Fibroblast of skin of right biceps (primary cell): ENCODE results near the gene PWWP2B.
"Not testable (repeated sequence)": the region's sequence is repeated elsewhere in the genome, so short reads cannot be mapped to it uniquely, and the experiment has no call there.

Source experiments
- DNase-seq: peaks from one replicate; pipeline ENCODE4 v3.0.0-alpha.2; 2013

PWWP2B gene

GRCh38 chr10:132420981-132421846 lies 24.2 kb downstream of the PWWP2B start:
- DNase-seq, result peak; percentile 68

- no peak for DNase-seq
Measured at GRCh38 chr10:132421847-132422751, 25.1 kb downstream of the PWWP2B start.

DNA sequence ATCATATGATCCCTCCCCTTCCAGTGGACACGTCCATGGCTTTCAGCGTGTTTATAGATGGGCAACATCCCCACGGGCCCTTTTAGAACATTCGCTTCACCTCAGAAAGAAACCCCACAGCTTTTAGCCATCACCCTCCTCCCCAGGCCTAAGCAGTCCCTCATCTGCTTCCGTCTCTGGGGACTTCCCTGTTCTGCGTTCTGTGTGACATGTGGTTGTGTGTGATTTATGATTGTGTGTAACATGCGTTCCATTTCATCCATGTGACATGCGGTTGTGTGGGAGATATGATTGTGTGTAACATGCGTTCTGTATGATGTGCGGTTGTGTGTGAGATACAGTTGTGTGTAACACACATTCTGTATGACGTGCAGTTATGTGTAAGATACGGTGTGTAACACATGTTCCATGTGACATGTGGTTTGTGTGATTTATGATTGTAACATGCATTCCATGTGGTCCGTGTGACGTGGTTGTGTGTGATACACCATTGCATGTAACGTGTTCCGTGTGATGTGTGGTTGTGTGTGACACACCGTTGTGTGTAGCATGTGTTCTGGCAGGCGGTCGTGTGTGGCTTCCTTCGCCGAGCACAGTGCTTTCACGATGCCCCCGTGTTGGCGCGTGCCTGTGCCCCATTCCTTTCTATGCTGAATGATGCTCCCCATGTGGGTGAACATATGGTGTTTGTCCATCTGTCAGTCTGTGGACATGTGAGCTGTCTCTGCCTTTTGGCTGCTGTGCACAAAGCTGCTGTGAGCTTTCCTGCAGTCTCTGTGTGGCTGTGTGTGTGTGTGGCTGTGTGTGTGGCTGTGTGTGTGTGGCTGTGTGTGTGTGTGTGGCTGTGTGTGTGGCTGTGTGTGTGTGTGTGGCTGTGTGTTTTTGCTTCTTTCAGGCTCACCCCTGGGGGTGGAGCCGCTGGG lies 26.2 kb downstream of the PWWP2B start:
- DNase-seq, result no peak

DNA sequence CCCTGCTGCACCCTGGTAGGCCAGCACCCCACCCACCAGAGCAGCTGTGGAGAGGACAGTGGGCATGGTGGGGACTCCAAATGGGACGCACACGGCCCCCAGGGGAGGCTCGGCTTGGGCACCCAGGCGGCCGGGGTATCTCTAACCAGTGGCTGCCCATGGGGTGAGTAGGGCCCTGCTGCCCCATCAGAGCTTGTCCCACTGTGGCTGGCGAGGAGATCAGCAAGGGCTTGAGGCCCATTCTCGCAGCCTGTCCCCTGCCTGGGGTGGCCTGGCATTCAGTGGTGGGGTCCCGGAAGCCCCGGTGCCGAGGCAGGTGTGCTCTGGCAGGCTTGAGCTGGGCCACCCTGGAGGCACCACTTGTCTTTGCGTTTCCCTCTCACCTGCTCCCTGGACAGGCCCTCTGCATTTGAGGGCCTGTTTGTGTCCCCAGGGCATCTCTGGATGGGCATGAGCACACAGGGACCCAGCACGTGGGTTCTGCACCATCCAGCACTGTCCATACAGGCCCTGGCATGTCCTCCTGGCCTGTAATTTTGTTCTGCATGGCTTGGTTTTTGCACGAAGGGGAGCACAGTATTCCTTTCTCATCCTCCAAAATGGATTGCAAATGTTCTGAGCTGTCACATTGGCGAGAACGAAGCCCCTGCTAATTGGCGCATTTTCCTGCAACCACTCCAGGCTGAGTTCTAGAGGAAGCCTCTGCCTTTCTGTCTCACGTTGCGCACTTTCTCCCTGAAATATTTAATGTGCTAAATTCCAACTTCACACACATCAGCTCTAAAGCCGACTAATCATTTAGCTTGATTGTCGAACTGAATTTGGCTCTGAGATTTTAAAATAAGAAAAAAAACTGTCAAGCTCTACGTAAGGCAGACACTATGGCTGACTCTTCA lies 27.2 kb downstream of the PWWP2B start:
- no peak for DNase-seq

- DNase-seq, result no peak
Measured at GRCh38 chr10:132425029-132425756, 28.2 kb downstream of the PWWP2B start.

GRCh38 chr10:132425757-132426155 lies 28.8 kb downstream of the PWWP2B start:
- DNase-seq, result no peak

GRCh38 chr10:132427006-132427771 lies 30.2 kb downstream of the PWWP2B start:
- no peak for DNase-seq

DNA sequence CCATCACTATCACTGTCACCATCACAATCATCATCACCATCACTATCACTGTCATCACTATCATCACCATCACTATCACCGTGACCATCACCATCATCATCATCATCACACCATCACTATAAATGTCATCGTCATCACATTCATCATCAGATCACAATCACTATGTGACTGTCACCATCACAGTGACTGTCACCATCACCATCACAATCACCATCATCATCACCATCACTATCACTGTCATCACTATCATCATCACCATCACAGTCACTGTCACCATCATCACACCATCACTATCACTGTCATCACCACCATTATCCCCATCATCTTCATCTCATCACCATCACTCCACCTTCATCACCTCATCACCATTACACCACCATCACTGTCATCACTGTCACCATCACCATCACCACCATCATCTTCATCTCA lies 31.0 kb downstream of the PWWP2B start:
- DNase-seq, result no peak

GRCh38 chr10:132428486-132428995 lies 31.5 kb downstream of the PWWP2B start:
- no peak for DNase-seq

DNA sequence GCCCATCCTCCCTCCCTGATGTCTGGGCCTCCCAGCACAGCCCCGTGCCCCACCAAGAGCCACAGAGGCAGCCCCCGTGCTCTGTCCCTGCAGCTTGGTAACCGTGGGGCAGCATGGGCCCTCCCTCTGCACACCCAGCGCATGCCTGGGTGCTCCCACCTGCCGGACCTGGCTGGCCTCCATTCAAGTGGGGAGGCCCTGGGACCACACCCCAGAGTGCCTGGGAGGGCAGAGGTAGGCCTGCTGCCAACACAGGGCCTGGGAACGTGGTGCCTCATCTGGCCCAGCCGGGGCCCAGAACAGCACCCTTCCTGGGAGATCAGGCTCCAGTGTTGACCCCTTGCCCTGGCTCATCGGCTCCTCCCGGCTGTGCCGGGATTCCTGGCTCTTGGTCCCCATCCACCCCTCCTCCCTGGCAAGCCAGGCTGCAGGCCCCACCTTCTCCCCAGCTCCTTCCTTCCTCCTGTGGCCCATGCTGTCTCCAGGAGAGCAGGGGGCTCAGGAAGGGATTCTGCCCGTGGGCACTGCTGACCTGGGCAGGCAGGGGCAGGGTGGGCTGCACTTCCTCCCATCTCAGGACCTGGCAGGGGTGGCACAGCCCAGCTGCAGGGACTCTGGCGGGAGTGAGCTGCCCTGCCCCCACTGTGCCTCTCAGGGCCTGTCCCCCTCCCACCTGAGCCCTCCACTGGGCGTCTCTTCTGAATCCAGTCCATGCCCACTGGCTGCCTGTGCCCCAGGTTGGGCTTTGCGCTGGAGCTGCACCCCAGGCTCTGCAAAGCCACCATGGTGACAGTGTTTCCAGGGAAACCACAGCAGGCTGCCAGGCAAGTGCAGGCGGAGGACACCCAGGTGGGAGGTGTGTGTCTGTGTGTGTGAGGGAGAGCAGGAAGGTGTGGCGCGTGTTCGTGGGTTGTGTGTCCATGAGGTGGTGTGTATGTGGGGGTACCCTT lies 32.6 kb downstream of the PWWP2B start:
- no peak for DNase-seq

- no peak for DNase-seq
Measured at GRCh38 chr10:132430231-132430743, 33.3 kb downstream of the PWWP2B start.

DNA sequence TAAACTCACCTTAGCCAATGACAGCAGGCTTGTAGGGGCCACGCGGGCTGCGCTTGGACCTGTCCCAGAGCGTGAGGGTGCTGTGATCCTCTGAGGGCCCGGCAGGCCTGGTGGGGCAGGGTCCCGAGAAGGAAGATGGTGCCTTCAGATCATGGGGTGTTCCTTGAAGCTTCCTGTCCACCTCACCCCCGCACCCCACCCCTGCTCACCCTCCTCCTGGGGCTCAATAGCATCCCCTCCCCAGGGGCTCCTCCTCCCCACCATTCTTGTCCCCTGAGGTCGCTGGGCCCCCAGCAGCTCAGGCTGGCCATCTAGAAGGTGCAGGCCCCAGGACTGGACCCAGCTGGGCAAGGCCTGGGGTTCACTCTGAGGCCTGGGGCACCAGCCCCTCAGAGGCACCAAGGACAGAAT lies 33.9 kb downstream of the PWWP2B start:
- DNase-seq, result no peak

- no peak for DNase-seq
Measured at GRCh38 chr10:132431537-132432175, 34.7 kb downstream of the PWWP2B start.

- no peak for DNase-seq
Measured at GRCh38 chr10:132432176-132432540, 35.2 kb downstream of the PWWP2B start.

- no peak for DNase-seq
Measured at GRCh38 chr10:132433671-132434340, 36.8 kb downstream of the PWWP2B start.

- DNase-seq, result no peak
Measured at GRCh38 chr10:132434405-132435005, 37.5 kb downstream of the PWWP2B start.

GRCh38 chr10:132435320-132435719 lies 38.3 kb downstream of the PWWP2B start:
- not testable (repeated sequence) for DNase-seq
